ENCODE results near the gene ABHD16A.

Gene ABHD16A

GRCh38 chr6:31702819-31703716, at the start of gene ABHD16A:
ABHD16A (minus strand) TSS chr6:31703324; CDS start chr6:31703281, 43 bp downstream.
- DNase-seq, result peak; percentile 98

GRCh38 chr6:31752739-31753319, 49.7 kb upstream of the ABHD16A start:
- DNase-seq, result no peak

GRCh38 chr6:31750411-31751022, 47.4 kb upstream of the ABHD16A start:
- no peak for DNase-seq

DNA sequence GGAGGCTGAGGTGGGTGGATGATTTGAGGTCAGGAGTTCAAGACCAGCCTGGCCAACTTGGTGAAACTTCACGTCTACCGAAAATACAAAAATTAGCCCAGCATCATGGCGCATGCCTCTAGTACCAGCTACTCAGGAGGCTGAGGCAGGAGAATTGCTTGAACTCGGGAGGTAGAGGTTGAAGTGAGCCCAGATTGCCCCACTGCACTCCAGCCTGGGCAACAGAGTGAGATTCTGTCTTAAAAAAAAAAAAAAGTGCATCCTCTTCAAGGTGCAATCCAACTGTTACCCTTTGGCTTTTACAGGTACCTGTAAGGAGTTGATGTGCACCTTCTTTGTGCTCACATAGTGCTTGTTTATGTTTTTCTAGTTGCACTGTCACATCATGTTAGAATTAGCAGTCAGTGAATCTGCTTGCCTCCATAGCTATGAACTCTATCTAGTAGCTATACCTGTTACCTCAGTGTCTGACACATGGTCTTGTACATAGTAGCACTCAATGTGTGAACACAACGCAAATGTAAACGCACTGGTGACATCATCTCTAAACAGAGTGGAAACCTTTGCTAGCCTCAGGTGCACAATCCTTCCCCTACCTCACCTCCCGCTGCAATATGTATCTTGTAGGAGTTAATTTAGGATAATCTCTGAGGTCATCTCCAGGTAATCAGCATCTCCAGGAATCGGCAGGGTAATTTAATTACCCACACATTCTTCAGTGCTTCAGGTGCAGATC, 46.3 kb upstream of the ABHD16A start:
- DNase-seq, result no peak

GRCh38 chr6:31744422-31744821, 41.3 kb upstream of the ABHD16A start:
- DNase-seq, result no peak

DNA sequence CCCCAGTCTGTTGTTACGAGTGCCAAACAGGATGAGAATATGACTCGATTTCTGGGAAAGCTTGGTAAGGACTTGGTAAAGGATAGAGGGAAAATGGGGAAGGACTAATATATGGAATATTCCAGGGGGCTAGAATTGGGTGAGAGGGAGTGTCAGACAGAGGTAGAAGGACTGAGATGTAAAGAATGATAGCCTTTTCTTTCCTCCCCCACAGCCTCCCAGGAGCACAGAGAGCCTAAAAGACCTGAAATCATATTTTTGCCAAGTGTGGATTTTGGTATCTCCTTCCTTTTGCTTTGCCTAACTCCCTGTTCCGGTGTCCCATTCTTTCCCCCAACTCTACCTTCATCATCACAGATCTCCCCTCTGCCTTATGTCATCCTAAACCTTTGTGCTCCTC, 39.8 kb upstream of the ABHD16A start:
- DNase-seq, result no peak

DNA sequence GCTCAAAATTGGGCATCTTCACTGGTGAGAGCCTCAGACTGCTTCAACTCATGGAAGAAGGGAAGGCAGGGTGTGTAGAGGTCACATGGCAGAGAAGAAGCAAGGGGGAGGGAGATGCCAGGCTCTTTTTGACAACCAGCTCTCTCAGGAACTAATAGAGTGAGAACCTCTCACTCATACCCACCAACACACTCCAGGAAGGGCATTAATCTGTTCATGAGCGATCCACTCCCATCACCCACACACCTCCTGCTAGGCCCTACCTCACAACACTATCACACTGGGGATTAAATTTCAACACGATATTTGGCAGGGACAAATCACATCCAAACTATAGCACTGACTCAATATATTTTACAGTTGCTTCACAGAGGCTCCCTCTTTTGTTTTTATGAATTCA, 38.7 kb upstream of the ABHD16A start:
- DNase-seq, result no peak

- no peak for DNase-seq
These were observed 37.5 kb upstream of the ABHD16A start for GRCh38 chr6:31740397-31741223.

GRCh38 chr6:31739639-31740396, 36.7 kb upstream of the ABHD16A start, which contains the start of gene MSH5:
MSH5 (plus strand) TSS chr6:31740005; CDS start chr6:31740467, 462 bp downstream.
- DNase-seq, result peak; percentile 99

DNA sequence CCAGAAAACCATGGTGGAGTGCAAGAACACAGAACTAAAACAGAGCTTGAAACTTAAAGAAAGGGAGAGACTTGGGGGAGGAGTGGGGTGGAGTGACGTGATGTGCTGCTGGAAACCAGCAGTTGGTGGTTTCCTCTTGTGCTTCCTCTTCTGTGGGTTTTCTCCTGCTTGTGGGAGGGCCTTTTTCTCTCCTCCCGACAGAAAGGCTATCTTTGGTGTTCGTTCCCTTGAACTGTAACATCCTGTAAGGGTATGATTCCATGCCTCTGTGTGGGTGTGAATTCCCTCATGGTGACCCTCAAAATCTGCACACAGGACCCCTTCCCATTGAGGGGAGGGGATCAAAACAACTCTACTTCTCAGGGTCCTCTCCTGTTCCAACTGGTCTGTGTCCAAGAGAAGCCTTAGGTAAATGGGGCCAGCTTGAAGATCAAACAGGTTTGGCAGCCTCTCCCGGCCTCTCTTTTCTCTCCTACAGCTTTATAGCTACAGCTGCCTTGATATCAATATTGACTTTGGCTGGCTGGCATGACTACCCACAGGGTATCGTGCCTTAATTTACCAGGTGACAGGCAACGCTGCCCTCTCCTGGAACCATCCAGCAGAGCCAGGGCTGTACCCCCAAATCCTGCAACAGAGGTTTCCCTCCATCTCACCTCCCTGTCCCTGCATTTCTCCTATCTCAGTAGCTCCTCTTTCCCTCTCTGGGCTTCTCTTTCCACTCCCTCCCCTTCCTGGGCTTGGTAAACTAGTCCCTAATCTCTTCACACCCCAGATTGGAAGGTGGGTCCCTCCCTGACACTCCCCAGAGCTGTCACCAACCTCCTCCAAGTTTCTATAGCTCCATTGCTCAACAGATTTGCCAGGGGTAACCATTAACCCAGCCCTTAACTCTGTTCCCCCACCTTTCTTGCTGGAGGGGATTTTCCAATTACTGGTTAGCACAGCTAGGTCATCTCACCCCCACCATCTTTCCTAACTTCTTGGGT, 35.2 kb upstream of the ABHD16A start:
- DNase-seq, result peak; percentile 92

DNA sequence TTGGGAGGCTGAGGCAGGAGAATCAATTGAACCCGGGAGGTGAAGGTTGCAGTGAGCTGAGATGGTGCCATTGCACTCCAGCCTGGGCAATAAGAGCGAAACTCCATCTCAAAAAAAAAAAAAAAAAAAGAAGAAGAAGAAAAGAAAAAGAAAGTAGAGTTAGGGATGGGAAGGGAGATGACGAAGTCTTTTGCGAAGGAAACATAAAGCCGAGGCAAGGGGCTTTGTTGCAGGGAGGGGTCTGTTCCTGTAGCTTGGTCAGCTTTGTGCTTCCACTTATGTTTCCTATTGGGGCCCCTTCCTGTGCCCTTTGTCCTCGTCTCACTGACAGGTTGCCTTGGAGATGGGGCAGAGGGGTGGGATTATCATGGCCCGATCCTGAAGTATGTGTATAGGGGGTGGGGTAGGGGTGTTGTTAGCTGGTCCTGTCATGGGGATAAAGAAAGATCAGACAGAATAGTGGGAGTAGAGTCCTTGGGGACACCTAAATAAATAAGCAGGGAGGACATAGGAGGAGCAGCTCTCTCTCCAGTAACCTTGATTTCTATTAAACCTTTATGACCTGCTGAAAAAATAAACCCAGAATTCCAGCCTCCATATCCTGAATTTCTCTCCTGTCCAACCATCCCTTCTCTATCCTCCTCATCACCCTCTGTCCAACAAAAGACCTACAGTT, 34.3 kb upstream of the ABHD16A start:
- DNase-seq, result peak; percentile 40

DNA sequence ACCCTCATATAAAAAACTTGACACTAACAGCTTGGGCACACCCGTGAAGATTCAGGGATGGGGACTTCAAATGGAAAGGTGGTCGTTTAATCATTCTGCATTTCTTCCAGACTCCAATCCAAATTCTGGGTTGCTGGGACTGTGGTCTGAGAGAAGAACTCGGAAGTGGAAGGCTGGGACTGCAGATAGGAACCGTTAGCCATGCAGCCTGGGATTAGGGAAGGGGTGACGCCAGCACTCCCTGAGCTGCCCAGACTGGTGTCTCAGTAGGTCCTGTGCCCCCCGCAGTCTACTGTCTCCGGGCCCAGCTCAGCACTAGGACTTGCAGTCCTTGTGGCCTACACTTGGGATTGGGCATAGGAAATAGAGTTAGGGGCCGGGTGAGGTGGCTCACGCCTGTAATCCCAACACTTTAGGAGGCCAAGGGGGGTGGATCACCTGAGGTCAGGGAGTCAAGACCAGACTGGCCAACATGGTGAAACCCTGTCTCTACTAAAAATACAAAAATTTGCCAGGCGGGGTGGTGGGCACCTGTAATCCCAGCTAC, 33.7 kb upstream of the ABHD16A start:
- no peak for DNase-seq

- DNase-seq, result peak; percentile 84
These were observed 33.1 kb upstream of the ABHD16A start, which contains the start of gene CLIC1 for GRCh38 chr6:31736021-31736767. CLIC1 (minus strand) TSS chr6:31736530; CDS start chr6:31736300, 230 bp downstream.

- no peak for DNase-seq
These were observed 31.8 kb upstream of the ABHD16A start for GRCh38 chr6:31734821-31735406.

GRCh38 chr6:31734247-31734820, 31.2 kb upstream of the ABHD16A start:
- no peak for DNase-seq

- DNase-seq, result no peak
These were observed 30.6 kb upstream of the ABHD16A start for GRCh38 chr6:31733734-31734133.

DNA sequence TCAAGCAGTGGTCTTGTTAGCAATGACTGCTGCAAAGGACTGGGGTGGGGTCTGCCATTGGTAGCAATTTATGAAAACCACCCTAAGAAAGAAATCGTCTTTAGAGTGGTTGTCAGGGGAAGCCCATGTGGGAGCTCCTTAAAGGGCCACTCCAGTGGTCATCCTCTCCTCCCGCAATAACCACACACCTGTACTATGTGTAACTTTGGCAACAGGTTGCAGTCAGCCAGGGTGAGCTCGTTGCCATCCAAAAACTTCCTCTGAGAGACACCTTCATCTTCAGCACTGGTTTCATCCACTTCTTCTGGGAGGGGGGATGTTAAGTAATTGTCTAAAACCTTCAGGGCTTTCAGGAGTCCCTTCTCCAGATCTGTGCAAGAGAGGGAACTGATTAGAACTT, 28.9 kb upstream of the ABHD16A start:
- DNase-seq, result no peak
